GM18951 (cell line): ENCODE measurements around the gene PUS1.
"Not testable (repeated sequence)": the region's sequence is repeated elsewhere in the genome, so short reads cannot be mapped to it uniquely, and the experiment has no call there.

Experiments used
- POLR2A ChIP-seq: IDR thresholded peaks from 4 replicates; pipeline ENCODE4 v1.6.1; 2011; ENCODE audit warnings: mild to moderate bottlenecking; ENCODE audit not compliant: insufficient read length, insufficient read depth; ENCODE audit errors: extremely low read depth
- in situ Hi-C: fragments of 300-500 bp; cut with MboI; formaldehyde crosslinking; loops from one replicate; pipeline ENCODE4 v1.12.0; 2022; ENCODE audit warnings: low sequenced_read_pairs, mixed read lengths, inconsistent platforms; ENCODE audit not compliant: unreplicated experiment

The PUS1 gene

GRCh38 chr12:131928711-131929580, at the start of gene PUS1:
Gene PUS1, plus strand, starts transcription at chr12:131929276. Its CDS starts 447 bp downstream, at chr12:131929723.
- in situ Hi-C loops = no loop called here

GRCh38 chr12:131882804-131883520, 46.1 kb upstream of the PUS1 start:
- no peak for TF ChIP-seq POLR2A
- in situ Hi-C loops = no loop called here

More at GRCh38 chr12:131928711-131929580, at the start of gene PUS1:
- TF ChIP-seq POLR2A = peak; percentile 91

- in situ Hi-C loops = no loop called here
- no peak for TF ChIP-seq POLR2A
These were observed 45.6 kb upstream of the PUS1 start for GRCh38 chr12:131883521-131883900.

- in situ Hi-C loops = not testable (repeated sequence)
These were observed 44.0 kb upstream of the PUS1 start for GRCh38 chr12:131885076-131885475.

GRCh38 chr12:131885543-131886057, 43.5 kb upstream of the PUS1 start:
- in situ Hi-C loops = no loop called here
- TF ChIP-seq POLR2A = no peak

DNA sequence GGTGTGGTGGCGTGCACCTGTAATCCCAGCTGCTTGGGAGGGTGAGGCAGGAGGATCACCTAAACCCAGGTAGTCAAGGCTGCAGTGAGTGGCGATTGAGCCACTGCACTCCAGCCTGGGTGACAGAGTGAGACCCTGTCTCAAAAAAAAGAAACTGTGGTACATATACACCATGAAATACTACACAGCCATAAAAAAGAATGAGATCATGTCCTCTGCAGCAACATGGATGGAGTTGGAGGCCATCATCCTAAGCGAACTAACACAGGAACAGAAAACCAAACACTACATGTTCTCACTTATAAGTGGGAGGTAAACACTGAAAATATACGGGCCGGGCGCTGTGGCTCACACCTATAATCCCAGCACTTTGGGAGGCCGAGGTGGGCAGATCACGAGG, 37.4 kb upstream of the PUS1 start:
- in situ Hi-C loops = not testable (repeated sequence)

GRCh38 chr12:131892711-131893604, 36.1 kb upstream of the PUS1 start:
- in situ Hi-C loops = no loop called here
- no peak for TF ChIP-seq POLR2A

GRCh38 chr12:131893605-131894312, 35.3 kb upstream of the PUS1 start:
- TF ChIP-seq POLR2A = no peak
- in situ Hi-C loops = no loop called here

DNA sequence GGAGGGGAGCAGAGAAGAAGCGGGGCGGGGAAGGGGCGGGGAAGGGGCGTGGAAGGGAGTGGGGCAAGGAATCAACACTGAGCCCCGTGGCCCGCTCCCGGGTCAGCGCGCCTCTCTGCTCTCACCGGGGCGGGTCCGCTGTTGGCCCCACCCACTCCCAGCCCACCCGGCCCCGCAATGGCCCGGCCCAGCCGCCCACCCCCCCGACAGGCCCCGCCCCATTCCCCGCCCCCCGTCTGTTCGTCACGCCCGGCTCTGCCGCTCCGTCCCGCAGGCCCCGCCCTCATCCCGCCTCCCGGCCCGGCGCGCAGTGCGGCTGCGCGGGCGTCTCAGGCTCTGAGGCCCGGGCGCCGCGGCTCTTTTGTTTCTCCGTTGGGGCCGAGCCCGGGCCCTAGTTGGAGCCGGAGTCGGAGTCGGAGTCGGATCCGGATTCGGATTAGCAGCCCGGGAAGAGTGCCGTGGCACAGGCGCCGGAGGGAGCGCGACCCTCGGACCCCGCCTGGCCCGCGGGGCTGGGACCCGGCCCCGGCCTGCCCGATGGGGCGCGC, 34.7 kb upstream of the PUS1 start, which contains the start of gene ULK1:
Gene ULK1, plus strand, starts transcription at position 310 of the 548 bp plus-strand sequence. CDS start 380 bp downstream, outside the sequence.
- in situ Hi-C loops = no loop called here
- peak; percentile 85 for TF ChIP-seq POLR2A

DNA sequence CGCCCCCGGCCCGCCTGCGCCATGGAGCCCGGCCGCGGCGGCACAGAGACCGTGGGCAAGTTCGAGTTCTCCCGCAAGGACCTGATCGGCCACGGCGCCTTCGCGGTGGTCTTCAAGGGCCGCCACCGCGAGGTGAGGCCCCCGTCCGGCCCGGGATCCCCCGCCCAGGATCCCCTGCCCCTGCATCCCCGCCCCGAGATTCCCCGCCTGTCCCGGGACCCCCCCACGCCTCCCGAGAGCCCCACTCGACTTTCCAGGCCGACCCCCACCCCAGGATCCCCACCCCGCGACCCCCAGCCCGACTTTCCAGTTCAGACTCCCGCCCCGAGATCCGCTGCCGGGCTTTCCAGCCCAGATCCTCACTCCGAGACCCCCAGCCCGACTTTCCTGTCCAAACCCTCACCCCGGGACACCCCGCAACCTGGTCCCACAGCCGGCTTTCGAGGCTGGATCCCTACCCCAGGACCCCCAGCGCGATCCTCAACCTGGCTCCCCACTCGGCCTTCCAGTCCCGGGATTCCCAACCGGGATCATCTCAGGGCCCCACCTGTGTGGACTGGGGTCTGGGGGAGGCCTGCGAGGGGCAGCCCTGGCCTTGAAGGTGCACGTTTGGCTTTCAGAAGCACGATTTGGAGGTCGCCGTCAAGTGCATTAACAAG, 34.0 kb upstream of the PUS1 start:
- TF ChIP-seq POLR2A = no peak
- in situ Hi-C loops = no loop called here

DNA sequence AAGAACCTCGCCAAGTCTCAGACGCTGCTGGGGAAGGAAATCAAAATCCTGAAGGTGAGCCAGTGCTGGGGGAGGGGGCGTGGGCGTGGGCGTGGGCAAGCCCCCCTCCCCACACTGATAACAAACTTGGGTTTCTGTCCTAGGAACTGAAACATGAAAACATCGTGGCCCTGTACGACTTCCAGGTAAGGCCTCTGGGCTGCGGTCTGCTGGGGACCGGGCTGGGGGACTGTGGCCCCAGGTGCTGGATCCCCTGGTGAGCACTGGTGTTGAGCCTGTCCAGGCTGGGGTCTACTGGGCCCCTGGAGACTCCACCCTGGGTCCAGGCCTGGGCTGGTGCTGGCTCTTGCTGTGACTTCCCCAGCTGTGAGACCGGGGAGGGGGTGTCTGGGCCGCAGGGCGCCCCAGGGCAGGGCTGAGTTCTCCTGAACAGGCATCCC, 33.4 kb upstream of the PUS1 start:
- TF ChIP-seq POLR2A = no peak
- in situ Hi-C loops = no loop called here
